Posterior cingulate gyrus (tissue), 11 donors: ENCODE measurements around the gene PRCC.
A peak's percentile ranks its signal among the peaks of the same experiment; 100 is the strongest.

Experiments used
- DNase-seq, 10 donors: peaks; one replicate each; pipeline versions ENCODE4 v3.0.0 to v3.0.0-alpha.2; 2020 to 2021; ENCODE audit warnings: mixed read lengths in 3 of 10
- intact Hi-C: fragments of 100-400 bp; cut with DNase I; formaldehyde crosslinking; loops from one replicate; pipeline ENCODE4 v1.15.1; 2023

PRCC gene

GRCh38 chr1:156743367-156744302 is 23.7 kb upstream of the PRCC start:
- DNase-seq = peak in 1 of 10 donors; percentile 42
- intact Hi-C loops = no loop called here

- intact Hi-C loops = no loop called here
- peak in 1 of 10 donors; percentile 35 for DNase-seq
These were observed 23.0 kb upstream of the PRCC start for GRCh38 chr1:156744344-156744743.

GRCh38 chr1:156744786-156745419 is 22.4 kb upstream of the PRCC start:
- intact Hi-C loops = no loop called here
- DNase-seq = peak in 1 of 10 donors; percentile 32

- intact Hi-C loops = no loop called here
- no peak for DNase-seq
These were observed 21.5 kb upstream of the PRCC start for GRCh38 chr1:156745881-156746280.

- intact Hi-C loops = no loop called here
- no peak for DNase-seq
These were observed 21.0 kb upstream of the PRCC start for GRCh38 chr1:156746406-156746727.

GRCh38 chr1:156746728-156747631 is 20.4 kb upstream of the PRCC start:
- peak; percentile 68 to 96 (median 80) for DNase-seq
- intact Hi-C loops = no loop called here

GRCh38 chr1:156747742-156748669 is 19.3 kb upstream of the PRCC start:
- intact Hi-C loops = no loop called here
- no peak for DNase-seq

- DNase-seq = peak in 2 of 10 donors; percentile 34 to 80
- intact Hi-C loops = no loop called here
These were observed 18.5 kb upstream of the PRCC start for GRCh38 chr1:156748670-156749418.

- intact Hi-C loops = loop anchor here (10.0 kb wide), 1 partner anchor 295 kb away; the partner anchor contains the start of gene ARHGEF11
- no peak for DNase-seq
These were observed 17.8 kb upstream of the PRCC start for GRCh38 chr1:156749419-156750118.

- peak in 1 of 10 donors; percentile 67 for DNase-seq
- intact Hi-C loops = loop anchor here (10.0 kb wide), 1 partner anchor 295 kb away; the partner anchor contains the start of gene ARHGEF11
These were observed 17.1 kb upstream of the PRCC start for GRCh38 chr1:156750191-156750672.

- intact Hi-C loops = loop anchor here (1.0 to 10.0 kb wide), 2 partner anchors 16 to 294 kb away; partner anchors contain the start of genes ARHGEF11 and PRCC
- DNase-seq = peak in 8 of 10 donors; percentile 25 to 91 (median 44)
These were observed 16.5 kb upstream of the PRCC start for GRCh38 chr1:156750711-156751450.

GRCh38 chr1:156751451-156751756 is 15.9 kb upstream of the PRCC start, which contains the start of gene HDGF:
Gene HDGF, minus strand, starts transcription at chr1:156751675. Its CDS starts 246 bp downstream, at chr1:156751429.
- intact Hi-C loops = loop anchor here (1.0 to 10.0 kb wide), 2 partner anchors 16 to 293 kb away; partner anchors contain the start of genes ARHGEF11 and PRCC
- DNase-seq = no peak

- DNase-seq = peak; percentile 95 to 100 (median 98)
- intact Hi-C loops = loop anchor here (1.0 to 10.0 kb wide), 2 partner anchors 15 to 293 kb away; partner anchors contain the start of genes ARHGEF11 and PRCC
These were observed 15.4 kb upstream of the PRCC start for GRCh38 chr1:156751757-156752481.

GRCh38 chr1:156752843-156753482 is 14.4 kb upstream of the PRCC start:
- intact Hi-C loops = loop anchor here (10.0 kb wide), 1 partner anchor 292 kb away; the partner anchor contains the start of gene ARHGEF11

GRCh38 chr1:156754219-156754618 is 13.1 kb upstream of the PRCC start:
- intact Hi-C loops = loop anchor here (10.0 kb wide), 1 partner anchor 291 kb away; the partner anchor contains the start of gene ARHGEF11

More at GRCh38 chr1:156752843-156753482, 14.4 kb upstream of the PRCC start:
- DNase-seq = no peak

More at GRCh38 chr1:156754219-156754618, 13.1 kb upstream of the PRCC start:
- DNase-seq = no peak
